ENCODE data around the gene PTPRD.

PTPRD gene

GRCh38 chr9:8390571-8390970 lies 2222.2 kb downstream of the PTPRD start:
- no peak overlapping the region for H3K4me2 ChIP-seq (ENCODE audit: low read depth, low read length, poor library complexity, severe bottlenecking)
- peaks cover 73% of the 10 kb centered on the region; the same call in 1 of the 2 replicates for H3K36me3 ChIP-seq (ENCODE audit: insufficient read depth, low read length)
- no peak for TF ChIP-seq EZH2phosphoT487 (IDR thresholded peaks at IDR 0.05; ENCODE audit: borderline replicate concordance)
- TF ChIP-seq, protein P1, sequence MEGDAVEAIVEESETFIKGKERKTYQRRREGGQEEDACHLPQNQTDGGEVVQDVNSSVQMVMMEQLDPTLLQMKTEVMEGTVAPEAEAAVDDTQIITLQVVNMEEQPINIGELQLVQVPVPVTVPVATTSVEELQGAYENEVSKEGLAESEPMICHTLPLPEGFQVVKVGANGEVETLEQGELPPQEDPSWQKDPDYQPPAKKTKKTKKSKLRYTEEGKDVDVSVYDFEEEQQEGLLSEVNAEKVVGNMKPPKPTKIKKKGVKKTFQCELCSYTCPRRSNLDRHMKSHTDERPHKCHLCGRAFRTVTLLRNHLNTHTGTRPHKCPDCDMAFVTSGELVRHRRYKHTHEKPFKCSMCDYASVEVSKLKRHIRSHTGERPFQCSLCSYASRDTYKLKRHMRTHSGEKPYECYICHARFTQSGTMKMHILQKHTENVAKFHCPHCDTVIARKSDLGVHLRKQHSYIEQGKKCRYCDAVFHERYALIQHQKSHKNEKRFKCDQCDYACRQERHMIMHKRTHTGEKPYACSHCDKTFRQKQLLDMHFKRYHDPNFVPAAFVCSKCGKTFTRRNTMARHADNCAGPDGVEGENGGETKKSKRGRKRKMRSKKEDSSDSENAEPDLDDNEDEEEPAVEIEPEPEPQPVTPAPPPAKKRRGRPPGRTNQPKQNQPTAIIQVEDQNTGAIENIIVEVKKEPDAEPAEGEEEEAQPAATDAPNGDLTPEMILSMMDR (conservative IDR thresholded peaks at IDR 0.05; ENCODE audit: low read length), result no peak
- H3K27me3 ChIP-seq (ENCODE audit: insufficient read depth, low read length, poor library complexity, severe bottlenecking), result no peaks in the 10 kb centered on the region
- H3K4me3 ChIP-seq (ENCODE audit: low read length, poor library complexity, severe bottlenecking), result no peak overlapping the region
- peaks cover 6% of the 10 kb centered on the region for H4K20me1 ChIP-seq (ENCODE audit: insufficient read depth, low read length, poor library complexity, severe bottlenecking)
- no peaks in the 10 kb centered on the region for H3K9me2 ChIP-seq (replicated peaks; ENCODE audit: low read depth, low read length)
- no peaks in the 10 kb centered on the region for H3F3A ChIP-seq (ENCODE audit: low read depth)
- no peaks in the 10 kb centered on the region for H3K79me2 ChIP-seq (ENCODE audit: insufficient read depth, low read length)
- no peaks in the 10 kb centered on the region for H3K4me1 ChIP-seq (ENCODE audit: insufficient read depth, low read length, poor library complexity, severe bottlenecking)
- no peaks in the 10 kb centered on the region for H3K9me3 ChIP-seq (ENCODE audit: insufficient read depth, low read depth, low read length)
- no peak overlapping the region for H3K9ac ChIP-seq (ENCODE audit: low read depth, low read length, poor library complexity, severe bottlenecking)
- no peak overlapping the region for H2AFZ ChIP-seq (ENCODE audit: low read length)

DNA sequence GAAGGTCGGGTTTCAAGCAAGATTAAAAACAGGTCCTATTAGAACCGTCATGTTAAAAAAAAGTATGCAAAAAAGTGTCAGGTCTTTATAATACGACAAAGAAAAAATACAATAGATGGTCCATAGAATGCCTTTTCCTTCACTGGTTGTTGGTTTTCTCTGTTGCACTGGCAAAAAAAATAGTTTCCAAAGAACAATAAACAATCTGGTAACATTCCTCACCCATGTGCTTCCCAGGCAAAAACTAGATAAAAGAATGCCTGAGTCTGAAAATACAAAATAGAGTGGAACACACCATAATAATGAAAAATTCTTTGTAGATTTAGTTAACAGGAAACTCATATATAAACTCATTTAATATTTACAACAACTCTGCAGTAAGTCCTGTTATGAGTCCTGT lies 2223.3 kb downstream of the PTPRD start:
- Histone ChIP-seq H3K4me3 (ENCODE audit: low read length, poor library complexity, severe bottlenecking) (no peak overlapping the region), H3K9ac (ENCODE audit: low read depth, low read length, poor library complexity, severe bottlenecking) (no peak overlapping the region), H3K79me2 (ENCODE audit: insufficient read depth, low read length) (no peaks in the 10 kb centered on the region), H3K27me3 (ENCODE audit: insufficient read depth, low read length, poor library complexity, severe bottlenecking) (no peaks in the 10 kb centered on the region), H3K4me2 (ENCODE audit: low read depth, low read length, poor library complexity, severe bottlenecking) (no peak overlapping the region), H2AFZ (ENCODE audit: low read length) (no peak overlapping the region), H4K20me1 (ENCODE audit: insufficient read depth, low read length, poor library complexity, severe bottlenecking) (peaks cover 6% of the 10 kb centered on the region), H3F3A (ENCODE audit: low read depth) (no peaks in the 10 kb centered on the region), H3K4me1 (ENCODE audit: insufficient read depth, low read length, poor library complexity, severe bottlenecking) (no peaks in the 10 kb centered on the region), H3K9me3 (ENCODE audit: insufficient read depth, low read depth, low read length) (no peaks in the 10 kb centered on the region), H3K36me3 (ENCODE audit: insufficient read depth, low read length) (peaks cover 77% of the 10 kb centered on the region; the same call in 1 of the 2 replicates), H3K9me2 (replicated peaks; ENCODE audit: low read depth, low read length) (no peaks in the 10 kb centered on the region)
- TF ChIP-seq EZH2phosphoT487 (IDR thresholded peaks at IDR 0.05; ENCODE audit: borderline replicate concordance), result no peak
- TF ChIP-seq, protein P1 (conservative IDR thresholded peaks at IDR 0.05; ENCODE audit: low read length), result no peak

GRCh38 chr9:8388132-8388531 lies 2224.7 kb downstream of the PTPRD start:
- Histone ChIP-seq H4K20me1 (ENCODE audit: insufficient read depth, low read length, poor library complexity, severe bottlenecking) (peaks cover 6% of the 10 kb centered on the region), H3K27me3 (ENCODE audit: insufficient read depth, low read length, poor library complexity, severe bottlenecking) (no peaks in the 10 kb centered on the region), H3K9me3 (ENCODE audit: insufficient read depth, low read depth, low read length) (no peaks in the 10 kb centered on the region), H3K4me2 (ENCODE audit: low read depth, low read length, poor library complexity, severe bottlenecking) (no peak overlapping the region), H3K79me2 (ENCODE audit: insufficient read depth, low read length) (no peaks in the 10 kb centered on the region), H3F3A (ENCODE audit: low read depth) (no peaks in the 10 kb centered on the region), H3K9ac (ENCODE audit: low read depth, low read length, poor library complexity, severe bottlenecking) (no peak overlapping the region), H3K4me3 (ENCODE audit: low read length, poor library complexity, severe bottlenecking) (no peak overlapping the region), H2AFZ (ENCODE audit: low read length) (no peak overlapping the region), H3K36me3 (ENCODE audit: insufficient read depth, low read length) (peaks cover 77% of the 10 kb centered on the region; the same call in 1 of the 2 replicates), H3K9me2 (replicated peaks; ENCODE audit: low read depth, low read length) (no peaks in the 10 kb centered on the region), H3K4me1 (ENCODE audit: insufficient read depth, low read length, poor library complexity, severe bottlenecking) (no peaks in the 10 kb centered on the region)
- no peak for TF ChIP-seq EZH2phosphoT487 (IDR thresholded peaks at IDR 0.05; ENCODE audit: borderline replicate concordance)
- TF ChIP-seq, protein P1 (conservative IDR thresholded peaks at IDR 0.05; ENCODE audit: low read length), result no peak

Measured in Loucy (cell line).